SK-N-SH (cell line): Measurements from ENCODE around the gene H6PD. TPM values are rescaled to one million over a fixed set of nuclear protein-coding genes. Genes with fewer than 3 reads are reported as not detected.

ENCODE experiments used
- CTCF ChIA-PET: fragments of 300-600, 350-600 bp; formaldehyde crosslinking; extraction: SDS; loops from one replicate; lab custom pipeline; 2021; lab: Yijun Ruan, JAX
- POLR2A ChIA-PET: fragments of 350-600 bp; sonication (Branson Sonifier 250); formaldehyde crosslinking; extraction: SDS; loops from one replicate; lab custom pipeline; 2020; ENCODE audit warnings: antibody characterized with exemption, inconsistent platforms; lab: Yijun Ruan, JAX
- DNase-seq: peaks from one replicate; pipeline ENCODE4 v3.0.0; 2012
- H2AFZ ChIP-seq: fragments of 200-600 bp; sonication (generic); 2 replicates; pipeline ENCODE4 v1.8.1; 2016; ENCODE audit warnings: antibody characterized with exemption, mild to moderate bottlenecking, low read depth
- H3F3A ChIP-seq: fragments of 200-600 bp; sonication (generic); replicated peaks from 2 replicates; pipeline ENCODE3; 2016; ENCODE audit warnings: antibody characterized with exemption, mild to moderate bottlenecking; ENCODE audit not compliant: insufficient read depth
- H3K27ac ChIP-seq, 2 experiments: fragments of 200-500 bp in 1 of 2; fragments of 200-600 bp in 1 of 2; sonication (Bioruptor generic) in 1 of 2; sonication (generic), shearing (Covaris generic) in 1 of 2; 2 replicates each; pipeline versions ENCODE4 v1.5.1 to v1.6.1; 2014 to 2016; ENCODE audit warnings: low read depth in 2 of 2, inconsistent platforms in 1 of 2, low read length in 1 of 2, mild to moderate bottlenecking in 1 of 2, mixed read lengths in 1 of 2
- H3K27me3 ChIP-seq: fragments of 200-600 bp; sonication (generic), shearing (Covaris generic); 2 replicates; pipeline ENCODE4 v1.6.1; 2016; ENCODE audit warnings: mixed run types; ENCODE audit not compliant: insufficient read depth
- H3K36me3 ChIP-seq, 2 experiments: fragments of 200-500 bp in 1 of 2; fragments of 200-600 bp in 1 of 2; sonication (Bioruptor generic) in 1 of 2; sonication (generic) in 1 of 2; replicated peaks in 1 of 2; 2 replicates each; pipeline versions ENCODE3 to v1.5.1; 2014 to 2016; ENCODE audit warnings: low read length in 1 of 2, mild to moderate bottlenecking in 1 of 2; ENCODE audit not compliant: insufficient read depth in 2 of 2, control insufficient read depth in 1 of 2
- H3K4me1 ChIP-seq, 2 experiments: fragments of 200-500 bp in 1 of 2; fragments of 200-600 bp in 1 of 2; sonication (Bioruptor generic) in 1 of 2; sonication (generic), shearing (Covaris generic) in 1 of 2; 2 replicates each; pipeline versions ENCODE4 v1.5.1 to v1.6.1; 2014 to 2016; ENCODE audit warnings: low read depth in 1 of 2, low read length in 1 of 2, mixed run types in 1 of 2; ENCODE audit not compliant: insufficient read depth in 2 of 2, control insufficient read depth in 1 of 2
- H3K4me2 ChIP-seq: fragments of 200-600 bp; sonication (generic), shearing (Covaris generic); 2 replicates; pipeline ENCODE4 v1.6.1; 2017; ENCODE audit warnings: mixed run types
- H3K4me3 ChIP-seq, 2 experiments: fragments of 200-500 bp in 1 of 2; fragments of 200-600 bp in 1 of 2; sonication (Bioruptor generic) in 1 of 2; sonication (generic), shearing (Covaris generic) in 1 of 2; 2 replicates each; pipeline versions ENCODE4 v1.5.1 to v1.8.1; 2014 to 2016; ENCODE audit warnings: low read depth in 2 of 2, inconsistent platforms in 1 of 2, low read length in 1 of 2, mild to moderate bottlenecking in 1 of 2, mixed read lengths in 1 of 2, moderate library complexity in 1 of 2
- H3K79me2 ChIP-seq: fragments of 200-600 bp; sonication (generic); 2 replicates; pipeline ENCODE4 v1.8.1; 2017; ENCODE audit warnings: mild to moderate bottlenecking; ENCODE audit not compliant: insufficient read depth
- H3K9ac ChIP-seq: fragments of 200-600 bp; sonication (generic); 2 replicates; pipeline ENCODE4 v1.6.1; 2017; ENCODE audit warnings: mixed run types
- H3K9me2 ChIP-seq: fragments of 200-600 bp; sonication (generic); 2 replicates; pipeline ENCODE4 v1.6.1; 2017; ENCODE audit warnings: mixed run types
- H3K9me3 ChIP-seq: fragments of 200-600 bp; sonication (generic); 2 replicates; pipeline ENCODE4 v1.6.1; 2017; ENCODE audit warnings: mixed run types, mild to moderate bottlenecking, moderate library complexity
- H4K20me1 ChIP-seq: fragments of 200-600 bp; sonication (generic); 2 replicates; pipeline ENCODE4 v1.6.1; 2017; ENCODE audit warnings: mild to moderate bottlenecking, mixed run types; ENCODE audit not compliant: insufficient read depth
- CHD2 ChIP-seq: fragments of 150-350 bp; IDR thresholded peaks from 2 replicates; pipeline ENCODE4 v1.6.1; 2018; ENCODE audit warnings: low read length; ENCODE audit not compliant: partially characterized antibody
- EP300 ChIP-seq, 2 experiments: IDR thresholded peaks; 2 replicates each; pipeline versions ENCODE4 v1.4.0 to v1.6.1; 2012; ENCODE audit warnings: borderline replicate concordance in 1 of 2, low read depth in 1 of 2, low read length in 1 of 2
- EZH2phosphoT487 ChIP-seq: fragments of 200-600 bp; sonication (generic); IDR thresholded peaks from 2 replicates; pipeline ENCODE4 v1.6.1; 2017; ENCODE audit warnings: low read depth, mixed run types, mild to moderate bottlenecking, antibody characterized with exemption, moderate library complexity, borderline replicate concordance
- FOSL2 ChIP-seq: IDR thresholded peaks from 2 replicates; pipeline ENCODE4 v1.4.0; 2012; ENCODE audit warnings: low read depth, mild to moderate bottlenecking, moderate library complexity, borderline replicate concordance
- FOXJ3 ChIP-seq: sonication (generic); formaldehyde crosslinking; IDR thresholded peaks from 2 replicates; pipeline ENCODE4 v1.5.1; 2020; ENCODE audit warnings: mild to moderate bottlenecking, missing genetic modification reagents
- FOXM1 ChIP-seq: IDR thresholded peaks from 2 replicates; pipeline ENCODE4 v1.4.0; 2012; ENCODE audit warnings: low read depth, mild to moderate bottlenecking
- IRF3 ChIP-seq: fragments of 150-350 bp; IDR thresholded peaks from 2 replicates; pipeline ENCODE4 v1.6.1; 2016; ENCODE audit warnings: mild to moderate bottlenecking, low read depth, low read length
- MAX ChIP-seq: IDR thresholded peaks from 2 replicates; pipeline ENCODE4 v1.4.0; 2012; ENCODE audit warnings: low read depth
- MXI1 ChIP-seq: IDR thresholded peaks from 2 replicates; pipeline ENCODE4 v1.6.1; 2012; ENCODE audit warnings: mild to moderate bottlenecking, low read depth, low read length, improper control_type of control experiment
- SIN3A ChIP-seq: IDR thresholded peaks from 2 replicates; pipeline ENCODE4 v1.6.1; 2012; ENCODE audit warnings: low read depth, mild to moderate bottlenecking, low read length, moderate library complexity, borderline replicate concordance
- SMC3 ChIP-seq: IDR thresholded peaks from 2 replicates; pipeline ENCODE4 v1.6.1; 2012; ENCODE audit warnings: low read depth, low read length, improper control_type of control experiment
- TAF1 ChIP-seq: IDR thresholded peaks from 2 replicates; pipeline ENCODE4 v1.6.1; 2012; ENCODE audit warnings: low read depth, mild to moderate bottlenecking, low read length, moderate library complexity, borderline replicate concordance
- USF2 ChIP-seq: fragments of 150-350 bp; IDR thresholded peaks from 2 replicates; pipeline ENCODE4 v1.6.1; 2017; ENCODE audit warnings: antibody characterized with exemption, low read length, low read depth, borderline replicate concordance
- WGBS: methylation state at CpG from one replicate; pipeline ENCODE4 v1.1.6; 2017; ENCODE audit warnings: low lambda C conversion rate; 5-methylcytosine and 5-hydroxymethylcytosine counted together
- polyA plus RNA-seq, 3 experiments: library from polyadenylated mRNA; depleted of rRNA; stranded (reverse); fragments of >200 nt; gene quantifications; 2 replicates each; pipeline ENCODE4 v1.2.3, GENCODE V29; 2012
- TF ChIP-seq, protein P1 (sequence below): fragments of 200-600 bp; sonication (generic); IDR thresholded peaks from 2 replicates; pipeline ENCODE4 v1.6.1; 2017; ENCODE audit warnings: antibody characterized with exemption, mild to moderate bottlenecking, moderate library complexity
- TF ChIP-seq, protein P2 (sequence below): IDR thresholded peaks from 2 replicates; pipeline ENCODE4 v1.6.1; 2012; ENCODE audit warnings: mild to moderate bottlenecking, low read depth, low read length, moderate library complexity

Gene H6PD
- polyA plus RNA-seq, 1 of the 3 experiments (the other 2 are of a cell fraction) = 19.1 TPM

DNA sequence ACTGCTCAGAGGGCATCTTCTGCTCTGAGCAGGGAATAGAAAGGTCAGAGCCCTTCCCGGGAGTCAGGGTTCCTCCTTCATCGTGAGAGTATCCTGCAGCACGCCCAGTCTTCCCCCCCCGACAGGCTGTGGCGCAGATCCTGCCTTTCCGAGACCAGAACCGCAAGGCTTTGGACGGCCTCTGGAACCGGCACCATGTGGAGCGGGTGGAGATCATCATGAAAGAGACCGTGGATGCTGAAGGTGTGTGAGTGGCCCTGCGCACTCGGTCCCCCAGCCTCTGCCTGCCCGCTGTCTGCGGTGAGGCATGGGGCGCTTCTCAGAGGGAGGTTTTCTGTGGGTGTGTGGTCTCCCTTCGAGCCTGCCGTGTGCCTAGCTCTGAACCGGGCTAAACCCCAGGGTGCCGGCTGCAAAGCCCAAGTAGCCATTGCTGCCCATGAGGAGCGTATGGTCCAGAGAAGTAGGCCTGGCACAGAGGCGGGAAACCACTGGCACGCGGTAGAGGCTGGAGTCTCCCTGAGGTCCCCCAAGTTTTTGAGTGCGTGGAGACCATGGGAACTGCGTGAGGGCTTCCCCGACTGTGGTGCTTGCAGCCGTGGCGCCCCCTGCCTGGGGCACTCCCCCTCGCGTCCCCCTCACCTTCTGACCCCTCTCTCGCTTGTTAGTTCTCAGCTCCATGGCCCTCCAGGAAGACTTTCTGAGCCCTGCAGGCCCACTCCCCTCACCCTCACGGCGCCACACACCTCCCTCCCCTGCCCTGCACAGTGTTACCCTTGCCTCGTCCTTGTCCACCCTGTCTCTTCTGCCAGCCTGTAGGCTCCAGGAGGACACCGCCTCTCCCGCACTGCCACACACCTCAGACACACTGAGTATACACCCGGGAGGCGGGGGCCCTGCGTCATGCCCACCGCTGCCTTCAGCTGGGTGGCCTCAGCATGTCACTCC lies 12.5 kb downstream of the H6PD start:
- ChIA-PET CTCF (interaction anchor here (0.6 to 1.5 kb wide), 5 partner anchors 13 to 209 kb away, joined by 3 to 7 read pairs (median 4); partner anchors contain the start of gene H6PD), POLR2A (no interaction called here)
- Histone ChIP-seq H2AFZ (no peak overlapping the region), H3K79me2 (no peaks in the 10 kb centered on the region), H3K9ac (no peak overlapping the region), H3K4me2 (no peak overlapping the region), H3K4me3 (no peak overlapping the region), H3K9me2 (no peaks in the 10 kb centered on the region), H3K27me3 (no peaks in the 10 kb centered on the region), H3K27ac (no peak overlapping the region), H3F3A (no peaks in the 10 kb centered on the region), H3K9me3 (no peaks in the 10 kb centered on the region), H3K36me3 (peaks cover 0 to 25% of the 10 kb centered on the region in 2 experiments), H4K20me1 (no peaks in the 10 kb centered on the region), H3K4me1 (peaks cover 0 to 16% of the 10 kb centered on the region in 2 experiments; a peak in 2 of 4 replicates)
- WGBS = 94% methylated on average over 21 of the region's 41 CpGs
- TF ChIP-seq, protein P1, sequence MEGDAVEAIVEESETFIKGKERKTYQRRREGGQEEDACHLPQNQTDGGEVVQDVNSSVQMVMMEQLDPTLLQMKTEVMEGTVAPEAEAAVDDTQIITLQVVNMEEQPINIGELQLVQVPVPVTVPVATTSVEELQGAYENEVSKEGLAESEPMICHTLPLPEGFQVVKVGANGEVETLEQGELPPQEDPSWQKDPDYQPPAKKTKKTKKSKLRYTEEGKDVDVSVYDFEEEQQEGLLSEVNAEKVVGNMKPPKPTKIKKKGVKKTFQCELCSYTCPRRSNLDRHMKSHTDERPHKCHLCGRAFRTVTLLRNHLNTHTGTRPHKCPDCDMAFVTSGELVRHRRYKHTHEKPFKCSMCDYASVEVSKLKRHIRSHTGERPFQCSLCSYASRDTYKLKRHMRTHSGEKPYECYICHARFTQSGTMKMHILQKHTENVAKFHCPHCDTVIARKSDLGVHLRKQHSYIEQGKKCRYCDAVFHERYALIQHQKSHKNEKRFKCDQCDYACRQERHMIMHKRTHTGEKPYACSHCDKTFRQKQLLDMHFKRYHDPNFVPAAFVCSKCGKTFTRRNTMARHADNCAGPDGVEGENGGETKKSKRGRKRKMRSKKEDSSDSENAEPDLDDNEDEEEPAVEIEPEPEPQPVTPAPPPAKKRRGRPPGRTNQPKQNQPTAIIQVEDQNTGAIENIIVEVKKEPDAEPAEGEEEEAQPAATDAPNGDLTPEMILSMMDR = no peak
- no peak for TF ChIP-seq MAX
- TF ChIP-seq SMC3 = no peak
- no peak for TF ChIP-seq EP300 (IDR thresholded peaks at IDR 0.05; ENCODE audit: borderline replicate concordance in 1 of 2, low read depth in 1 of 2, low read length in 1 of 2)
- no peak for TF ChIP-seq SIN3A
- TF ChIP-seq FOXM1 = no peak
- TF ChIP-seq MXI1 = no peak
- no peak for TF ChIP-seq IRF3
- no peak for TF ChIP-seq FOXJ3
- no peak for DNase-seq

DNA sequence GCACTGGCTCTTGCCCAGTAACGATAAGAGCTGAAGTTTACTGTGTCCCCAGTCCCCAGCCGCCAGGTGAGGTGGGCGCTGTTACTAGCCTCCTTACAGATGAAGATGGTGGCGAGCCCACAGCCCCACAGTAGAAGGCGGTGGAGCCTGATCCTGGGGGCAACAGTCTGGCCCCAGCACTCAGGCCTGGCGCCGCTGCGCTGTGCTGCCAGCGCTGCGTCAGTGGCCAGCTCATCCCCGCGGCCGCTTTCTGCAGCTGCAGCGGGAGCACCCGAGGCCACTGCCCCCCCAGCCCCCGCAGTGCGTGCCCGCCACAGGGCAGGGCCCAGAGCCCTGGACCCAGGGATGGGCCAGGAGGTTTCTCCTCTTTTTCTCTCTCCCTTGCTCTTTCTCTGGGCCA lies 13.3 kb downstream of the H6PD start:
- no peaks in the 10 kb centered on the region for H4K20me1 ChIP-seq
- DNase-seq = no peak
- no peaks in the 10 kb centered on the region for H3K9me3 ChIP-seq
- no peak overlapping the region for H3K9ac ChIP-seq
- peaks cover 0 to 22% of the 10 kb centered on the region in 2 experiments; a peak in 3 of 4 replicates for H3K4me1 ChIP-seq
- H3K79me2 ChIP-seq = no peaks in the 10 kb centered on the region
- no peaks in the 10 kb centered on the region for H3K9me2 ChIP-seq
- H3K27me3 ChIP-seq = no peaks in the 10 kb centered on the region
- ChIA-PET POLR2A (no interaction called here), CTCF (interaction anchor here (0.6 to 1.2 kb wide), 5 partner anchors 19 to 244 kb away, joined by 3 to 5 read pairs (median 3); no protein-coding TSS in a partner anchor)
- no peak overlapping the region for H3K4me3 ChIP-seq
- WGBS = 98% methylated on average over 5 of the region's 18 CpGs
- H3K36me3 ChIP-seq = peaks cover 0 to 26% of the 10 kb centered on the region in 2 experiments
- H3K4me2 ChIP-seq = no peak overlapping the region
- H2AFZ ChIP-seq = no peak overlapping the region
- H3F3A ChIP-seq = no peaks in the 10 kb centered on the region
- no peak overlapping the region for H3K27ac ChIP-seq
- TF ChIP-seq TAF1 (no peak), MAX (no peak), MXI1 (no peak), SIN3A (no peak), EZH2phosphoT487 (no peak), USF2 (no peak), SMC3 (no peak), CHD2 (no peak), FOSL2 (no peak)
- TF ChIP-seq, protein P2, sequence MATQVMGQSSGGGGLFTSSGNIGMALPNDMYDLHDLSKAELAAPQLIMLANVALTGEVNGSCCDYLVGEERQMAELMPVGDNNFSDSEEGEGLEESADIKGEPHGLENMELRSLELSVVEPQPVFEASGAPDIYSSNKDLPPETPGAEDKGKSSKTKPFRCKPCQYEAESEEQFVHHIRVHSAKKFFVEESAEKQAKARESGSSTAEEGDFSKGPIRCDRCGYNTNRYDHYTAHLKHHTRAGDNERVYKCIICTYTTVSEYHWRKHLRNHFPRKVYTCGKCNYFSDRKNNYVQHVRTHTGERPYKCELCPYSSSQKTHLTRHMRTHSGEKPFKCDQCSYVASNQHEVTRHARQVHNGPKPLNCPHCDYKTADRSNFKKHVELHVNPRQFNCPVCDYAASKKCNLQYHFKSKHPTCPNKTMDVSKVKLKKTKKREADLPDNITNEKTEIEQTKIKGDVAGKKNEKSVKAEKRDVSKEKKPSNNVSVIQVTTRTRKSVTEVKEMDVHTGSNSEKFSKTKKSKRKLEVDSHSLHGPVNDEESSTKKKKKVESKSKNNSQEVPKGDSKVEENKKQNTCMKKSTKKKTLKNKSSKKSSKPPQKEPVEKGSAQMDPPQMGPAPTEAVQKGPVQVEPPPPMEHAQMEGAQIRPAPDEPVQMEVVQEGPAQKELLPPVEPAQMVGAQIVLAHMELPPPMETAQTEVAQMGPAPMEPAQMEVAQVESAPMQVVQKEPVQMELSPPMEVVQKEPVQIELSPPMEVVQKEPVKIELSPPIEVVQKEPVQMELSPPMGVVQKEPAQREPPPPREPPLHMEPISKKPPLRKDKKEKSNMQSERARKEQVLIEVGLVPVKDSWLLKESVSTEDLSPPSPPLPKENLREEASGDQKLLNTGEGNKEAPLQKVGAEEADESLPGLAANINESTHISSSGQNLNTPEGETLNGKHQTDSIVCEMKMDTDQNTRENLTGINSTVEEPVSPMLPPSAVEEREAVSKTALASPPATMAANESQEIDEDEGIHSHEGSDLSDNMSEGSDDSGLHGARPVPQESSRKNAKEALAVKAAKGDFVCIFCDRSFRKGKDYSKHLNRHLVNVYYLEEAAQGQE = no peak
